Measurements from ENCODE around the gene CARMIL3. TPM values are rescaled to one million over a fixed set of nuclear protein-coding genes. Genes with fewer than 3 reads are reported as not detected.

The CARMIL3 gene
- total and polyA plus RNA-seq, 4 experiments from 2014 or later = 0.15 to 0.22 TPM; not detected in 2

DNA sequence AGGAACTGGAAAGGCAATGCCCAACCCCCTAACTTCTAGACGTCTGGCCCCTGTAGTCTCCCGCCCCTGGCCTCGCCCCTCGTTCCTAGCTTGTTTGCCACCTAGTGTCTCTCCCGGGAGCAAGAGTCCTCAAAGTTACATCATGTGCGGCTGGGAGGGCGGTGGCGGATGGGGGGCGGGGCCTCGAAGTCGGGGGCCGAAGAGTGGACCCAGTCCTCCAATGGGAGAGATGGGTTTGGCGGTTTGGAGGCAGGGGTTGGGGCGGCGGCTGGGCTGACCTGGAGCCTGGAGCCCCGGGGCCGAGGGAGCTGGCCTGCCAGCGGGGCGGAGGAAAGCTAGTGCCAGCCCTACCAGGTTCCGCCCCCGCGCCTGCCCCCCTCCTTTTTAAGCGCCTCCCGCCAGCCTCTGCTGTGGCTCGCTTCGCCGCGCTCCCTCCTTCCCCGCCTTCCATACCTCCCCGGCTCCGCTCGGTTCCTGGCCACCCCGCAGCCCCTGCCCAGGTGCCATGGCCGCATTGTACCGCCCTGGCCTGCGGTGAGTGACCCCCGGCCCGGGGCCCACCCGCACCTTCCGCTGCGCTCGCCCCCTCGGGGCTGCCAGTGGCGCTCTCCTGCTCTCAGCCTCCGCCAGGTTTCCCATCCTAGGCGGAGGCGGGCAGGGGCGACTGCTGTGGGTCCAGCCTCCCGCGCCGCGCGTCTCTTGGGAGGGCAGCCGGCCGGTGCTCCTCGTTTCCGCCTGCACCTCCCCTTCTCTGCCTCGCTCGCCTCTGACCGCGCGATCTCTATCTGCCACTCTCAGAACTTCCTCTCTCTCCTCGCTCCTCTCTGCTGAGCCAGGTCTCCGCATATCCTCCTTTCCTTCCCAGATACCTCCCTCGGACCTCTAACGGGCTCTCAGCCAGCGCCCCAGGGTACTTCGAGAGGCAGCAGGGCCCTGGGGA lies 42.4 kb downstream of the CARMIL3 start, which contains the start of gene PCK2:
TSS of gene PCK2 (plus strand) at position 411 of the 940 bp plus-strand sequence. CDS start at position 506, 95 bp downstream.
- DNase-seq = peak; percentile 53 to 75 (median 61)
- H3K27ac Mint-ChIP-seq = peak within 1 kb of the TSS; percentile 84 to 98 (median 97)
- peaks cover 21 to 47% (median 33%) of the 10 kb centered on the region in 4 donors for H3K4me1 Mint-ChIP-seq
- ChIA-PET CTCF (ENCODE audit: partially characterized antibody) (interaction anchor here (1.0 to 12.2 kb wide), 11 partner anchors 11 to 463 kb away, joined by 3 to 475 read pairs (median 5); partner anchors contain the start of genes CARMIL3, DCAF11, IRF9 and NRL), POLR2A (ENCODE audit: partially characterized antibody) (interaction anchor here (0.7 to 8.8 kb wide), 19 partner anchors 12 to 791 kb away, joined by 3 to 137 read pairs (median 5); partner anchors contain the start of genes CARMIL3, CHMP4A, DCAF11 and DHRS1)
- peak within 1 kb of the TSS; percentile 82 to 90 for H3K4me3 ChIP-seq (ENCODE audit: low read length in 2 of 2)
- H3K4me3 Mint-ChIP-seq = peak within 1 kb of the TSS; percentile 91 to 100 (median 98)
- H3K4me1 ChIP-seq (ENCODE audit: insufficient read depth, low read length) = peaks cover 26% of the 10 kb centered on the region
- H3K9me3 ChIP-seq (ENCODE audit: control insufficient read depth in 1 of 2, low read length in 2 of 2) = no peaks in the 10 kb centered on the region
- H3K27me3 ChIP-seq (ENCODE audit: insufficient read depth, low read length) = no peaks in the 10 kb centered on the region
- intact Hi-C loops (cut with micrococcal nuclease) = loop anchor here (1.0 to 10.0 kb wide), 6 partner anchors 13 to 67 kb away; partner anchors contain the start of genes DCAF11, EMC9, IRF9 and NRL
- H3K9me3 Mint-ChIP-seq = no peaks in the 10 kb centered on the region
- no peaks in the 10 kb centered on the region for H3K27me3 Mint-ChIP-seq
- H3K36me3 ChIP-seq (ENCODE audit: insufficient read depth, low read length) = peaks cover 8% of the 10 kb centered on the region
- peak within 1 kb of the TSS; percentile 84 for H3K27ac ChIP-seq (ENCODE audit: low read depth, low read length)
- peaks cover 0 to 18% of the 10 kb centered on the region in 2 donors for H3K36me3 Mint-ChIP-seq

DNA sequence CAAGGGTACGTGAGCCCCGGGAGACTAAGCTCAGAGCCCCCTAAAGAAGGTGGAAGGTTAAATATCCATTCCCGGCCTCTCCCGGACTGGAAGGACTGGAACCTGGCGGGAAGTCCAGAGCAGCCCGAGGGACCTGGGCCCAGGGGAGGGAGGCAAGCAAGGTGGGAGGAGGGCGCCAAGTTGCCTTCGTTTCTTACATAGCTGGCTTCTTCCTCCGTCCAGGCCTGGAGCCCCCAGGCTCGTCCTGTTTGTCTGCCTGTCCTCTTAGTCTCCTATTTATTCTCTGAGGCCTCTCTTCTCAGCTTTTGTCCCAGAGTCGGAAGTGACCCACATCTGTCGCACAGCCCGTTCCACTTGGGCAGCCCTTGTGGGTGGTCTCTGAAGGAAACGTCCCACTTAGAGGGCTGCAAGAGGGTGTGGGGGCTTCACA lies 43.0 kb downstream of the CARMIL3 start:
- Histone ChIP-seq H3K4me1 (ENCODE audit: insufficient read depth, low read length) (peaks cover 26% of the 10 kb centered on the region), H3K4me3 (ENCODE audit: low read length in 2 of 2) (peak overlapping the region; percentile 82 to 90), H3K27me3 (ENCODE audit: insufficient read depth, low read length) (no peaks in the 10 kb centered on the region), H3K36me3 (ENCODE audit: insufficient read depth, low read length) (peaks cover 13% of the 10 kb centered on the region), H3K9me3 (ENCODE audit: control insufficient read depth in 1 of 2, low read length in 2 of 2) (no peaks in the 10 kb centered on the region), H3K27ac (ENCODE audit: low read depth, low read length) (peak overlapping the region; percentile 84)
- peak in 2 of 5 donors; percentile 10 to 16 for DNase-seq
- Mint-ChIP-seq H3K4me1 (peaks cover 21 to 47% (median 32%) of the 10 kb centered on the region in 4 donors), H3K27me3 (no peaks in the 10 kb centered on the region), H3K4me3 (peak overlapping the region; percentile 91 to 100 (median 98)), H3K27ac (peak overlapping the region; percentile 84 to 98 (median 97)), H3K9me3 (no peaks in the 10 kb centered on the region), H3K36me3 (peaks cover 6 to 24% of the 10 kb centered on the region in 2 donors)
- ChIA-PET POLR2A (ENCODE audit: partially characterized antibody) (interaction anchor here (0.8 to 8.8 kb wide), 15 partner anchors 13 to 792 kb away, joined by 3 to 137 read pairs (median 8); partner anchors contain the start of genes CARMIL3, DCAF11, IRF9 and KHNYN), CTCF (ENCODE audit: partially characterized antibody) (interaction anchor here (1.0 to 12.2 kb wide), 8 partner anchors 11 to 464 kb away, joined by 4 to 475 read pairs (median 20); partner anchors contain the start of genes CARMIL3, DCAF11, IRF9 and NRL)
- intact Hi-C loops (cut with micrococcal nuclease) = loop anchor here (1.0 to 10.0 kb wide), 6 partner anchors 14 to 66 kb away; partner anchors contain the start of genes DCAF11, EMC9, IRF9 and NRL

DNA sequence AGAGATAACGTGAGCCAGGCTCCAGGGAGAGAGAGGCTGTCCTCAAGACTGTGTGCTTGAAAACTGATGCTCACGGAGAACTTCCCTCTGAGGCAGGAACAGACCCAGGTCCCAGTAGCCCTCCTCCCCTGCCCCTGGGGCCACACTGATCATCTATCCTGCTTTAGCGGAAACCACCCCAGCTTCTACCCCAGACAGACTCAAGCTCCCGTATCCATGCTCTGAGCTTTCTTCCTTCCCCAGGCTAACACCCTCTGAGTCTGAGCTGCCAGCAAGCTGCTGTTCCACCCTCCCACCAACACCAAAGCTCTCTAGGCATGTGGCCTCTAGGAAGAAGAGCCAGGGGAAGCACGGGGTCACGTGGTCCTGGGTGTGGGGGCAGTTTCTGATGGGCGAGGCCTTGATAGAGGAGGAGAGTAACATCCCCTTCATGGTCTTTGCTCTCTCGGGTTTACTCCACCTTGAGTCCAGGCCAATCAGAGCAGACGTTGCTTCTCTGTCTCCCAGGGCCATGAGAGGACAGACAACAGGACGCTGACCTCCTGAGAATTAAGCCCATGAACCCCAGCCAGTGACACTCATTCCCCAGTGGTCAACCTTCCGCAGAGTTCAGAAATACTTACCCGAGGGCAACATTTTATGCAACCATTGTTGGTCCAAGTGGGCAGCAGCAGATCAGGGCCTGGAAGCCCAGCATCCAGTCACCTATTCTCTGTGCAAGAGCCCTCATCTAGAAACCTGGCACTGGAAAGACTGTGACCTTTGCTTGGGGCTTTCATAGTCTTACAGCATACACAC lies 43.7 kb downstream of the CARMIL3 start:
- CTCF ChIA-PET (ENCODE audit: partially characterized antibody) = interaction anchor here (0.9 to 12.2 kb wide), 8 partner anchors 10 to 464 kb away, joined by 3 to 475 read pairs (median 20); partner anchors contain the start of genes CARMIL3, DCAF11, IRF9 and NRL
- Histone ChIP-seq H3K36me3 (ENCODE audit: insufficient read depth, low read length) (peaks cover 17% of the 10 kb centered on the region), H3K27me3 (ENCODE audit: insufficient read depth, low read length) (no peaks in the 10 kb centered on the region), H3K27ac (ENCODE audit: low read depth, low read length) (peak overlapping the region; percentile 84), H3K4me3 (ENCODE audit: low read length in 2 of 2) (peak overlapping the region; percentile 82 to 90), H3K4me1 (ENCODE audit: insufficient read depth, low read length) (peaks cover 23% of the 10 kb centered on the region), H3K9me3 (ENCODE audit: control insufficient read depth in 1 of 2, low read length in 2 of 2) (no peaks in the 10 kb centered on the region)
- DNase-seq = peak in 3 of 5 donors; percentile 13 to 19 (median 16)
- POLR2A ChIA-PET (ENCODE audit: partially characterized antibody) = interaction anchor here (0.8 to 8.8 kb wide), 13 partner anchors 12 to 793 kb away, joined by 3 to 137 read pairs (median 16); partner anchors contain the start of genes CARMIL3, DCAF11, IRF9 and NRL
- H3K27ac Mint-ChIP-seq = peak overlapping the region; percentile 81 to 98 (median 94)
- intact Hi-C loops (cut with micrococcal nuclease) = loop anchor here (10.0 kb wide), 1 partner anchor 49 kb away; the partner anchor contains the start of genes EMC9, PSME2 and RNF31
- H3K4me3 Mint-ChIP-seq = peak overlapping the region; percentile 91 to 100 (median 98)
- peaks cover 12 to 29% of the 10 kb centered on the region in 2 donors for H3K36me3 Mint-ChIP-seq
- no peaks in the 10 kb centered on the region for H3K27me3 Mint-ChIP-seq
- no peaks in the 10 kb centered on the region for H3K9me3 Mint-ChIP-seq
- peaks cover 21 to 45% (median 29%) of the 10 kb centered on the region in 4 donors for H3K4me1 Mint-ChIP-seq

DNA sequence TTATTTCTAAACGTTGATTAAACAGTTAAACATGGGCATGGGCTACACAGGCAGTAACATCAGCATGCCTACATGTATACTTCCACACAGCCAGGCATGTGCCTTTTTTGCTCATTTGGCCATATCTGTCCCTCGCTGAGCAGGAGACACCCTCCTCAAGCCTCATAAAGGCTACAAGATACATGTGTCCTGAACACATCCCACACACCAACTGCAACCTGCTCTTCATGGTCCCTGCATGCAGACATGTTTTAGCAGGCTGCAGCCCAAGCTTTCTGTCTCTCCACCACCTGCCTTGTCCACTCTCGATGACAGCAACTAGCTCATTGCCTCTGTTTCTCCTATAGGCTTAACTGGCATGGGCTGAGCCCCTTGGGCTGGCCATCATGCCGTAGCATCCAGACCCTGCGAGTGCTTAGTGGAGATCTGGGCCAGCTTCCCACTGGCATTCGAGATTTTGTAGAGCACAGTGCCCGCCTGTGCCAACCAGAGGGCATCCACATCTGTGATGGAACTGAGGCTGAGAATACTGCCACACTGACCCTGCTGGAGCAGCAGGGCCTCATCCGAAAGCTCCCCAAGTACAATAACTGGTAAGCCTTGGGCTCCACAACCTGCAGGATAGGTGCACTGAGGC lies 44.9 kb downstream of the CARMIL3 start:
- Histone ChIP-seq H3K4me1 (ENCODE audit: insufficient read depth, low read length) (peaks cover 22% of the 10 kb centered on the region), H3K9me3 (ENCODE audit: control insufficient read depth in 1 of 2, low read length in 2 of 2) (no peaks in the 10 kb centered on the region), H3K4me3 (ENCODE audit: low read length in 2 of 2) (no peak overlapping the region), H3K36me3 (ENCODE audit: insufficient read depth, low read length) (peaks cover 17% of the 10 kb centered on the region), H3K27me3 (ENCODE audit: insufficient read depth, low read length) (no peaks in the 10 kb centered on the region), H3K27ac (ENCODE audit: low read depth, low read length) (no peak overlapping the region)
- Mint-ChIP-seq H3K27ac (peak overlapping the region in 6 of 7 donors; percentile 29 to 84 (median 60)), H3K36me3 (peaks cover 17 to 35% of the 10 kb centered on the region in 2 donors), H3K9me3 (no peaks in the 10 kb centered on the region), H3K27me3 (no peaks in the 10 kb centered on the region), H3K4me1 (peaks cover 19 to 42% (median 26%) of the 10 kb centered on the region in 4 donors), H3K4me3 (peak overlapping the region in 7 of 8 donors; percentile 49 to 74 (median 70))
- DNase-seq = no peak
- intact Hi-C loops (cut with micrococcal nuclease) = loop anchor here (10.0 kb wide), 1 partner anchor 48 kb away; the partner anchor contains the start of genes EMC9, PSME2 and RNF31
- ChIA-PET CTCF (ENCODE audit: partially characterized antibody) (interaction anchor here (1.1 to 12.2 kb wide), 5 partner anchors 9 to 237 kb away, joined by 3 to 475 read pairs (median 168); partner anchors contain the start of genes CARMIL3 and IRF9), POLR2A (ENCODE audit: partially characterized antibody) (interaction anchor here (0.6 to 8.8 kb wide), 6 partner anchors 11 to 136 kb away, joined by 3 to 137 read pairs (median 42); partner anchors contain the start of genes CHMP4A, DCAF11, EMC9 and GMPR2)

DNA sequence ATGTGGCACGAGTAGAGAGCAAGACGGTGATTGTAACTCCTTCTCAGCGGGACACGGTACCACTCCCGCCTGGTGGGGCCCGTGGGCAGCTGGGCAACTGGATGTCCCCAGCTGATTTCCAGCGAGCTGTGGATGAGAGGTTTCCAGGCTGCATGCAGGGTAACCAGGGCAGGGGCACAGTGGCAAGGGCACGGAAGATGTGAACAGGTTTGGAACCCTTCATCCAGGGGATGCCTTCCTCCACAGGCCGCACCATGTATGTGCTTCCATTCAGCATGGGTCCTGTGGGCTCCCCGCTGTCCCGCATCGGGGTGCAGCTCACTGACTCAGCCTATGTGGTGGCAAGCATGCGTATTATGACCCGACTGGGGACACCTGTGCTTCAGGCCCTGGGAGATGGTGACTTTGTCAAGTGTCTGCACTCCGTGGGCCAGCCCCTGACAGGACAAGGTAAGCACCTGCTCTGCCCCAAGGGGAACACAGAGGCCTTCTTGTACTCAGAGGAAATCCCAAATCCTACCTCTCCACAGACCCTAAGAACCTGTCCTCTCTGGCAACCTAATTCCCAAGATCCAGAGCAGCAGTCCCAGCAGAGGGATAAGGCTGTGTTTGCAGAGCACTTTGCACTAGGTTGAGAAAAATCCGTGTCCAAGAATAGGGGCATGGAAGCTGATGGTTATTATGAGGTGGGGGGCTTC lies 46.6 kb downstream of the CARMIL3 start:
- H3K27ac ChIP-seq (ENCODE audit: low read depth, low read length) = no peak overlapping the region
- ChIA-PET POLR2A (ENCODE audit: partially characterized antibody) (interaction anchor here (0.8 kb wide), 1 partner anchor 38 kb away, joined by 3 read pairs; the partner anchor contains the start of gene PSME1), CTCF (ENCODE audit: partially characterized antibody) (interaction anchor here (9.8 to 12.2 kb wide), 3 partner anchors 7 to 40 kb away, joined by 168 to 475 read pairs (median 412); partner anchors contain the start of gene CARMIL3)
- no peaks in the 10 kb centered on the region for H3K27me3 ChIP-seq (ENCODE audit: insufficient read depth, low read length)
- H3K4me3 Mint-ChIP-seq = no peak overlapping the region
- H3K4me1 ChIP-seq (ENCODE audit: insufficient read depth, low read length) = peaks cover 19% of the 10 kb centered on the region
- H3K9me3 ChIP-seq (ENCODE audit: control insufficient read depth in 1 of 2, low read length in 2 of 2) = no peaks in the 10 kb centered on the region
- no peaks in the 10 kb centered on the region for H3K27me3 Mint-ChIP-seq
- H3K36me3 ChIP-seq (ENCODE audit: insufficient read depth, low read length) = peaks cover 25% of the 10 kb centered on the region
- intact Hi-C loops (cut with micrococcal nuclease) = loop anchor here (10.0 kb wide), 1 partner anchor 46 kb away; the partner anchor contains the start of genes EMC9, PSME2 and RNF31
- peaks cover 29 to 44% of the 10 kb centered on the region in 2 donors for H3K36me3 Mint-ChIP-seq
- H3K9me3 Mint-ChIP-seq = no peaks in the 10 kb centered on the region
- no peak for DNase-seq
- peaks cover 16 to 29% (median 21%) of the 10 kb centered on the region in 4 donors for H3K4me1 Mint-ChIP-seq
- peak overlapping the region in 2 of 7 donors; percentile 47 to 48 for H3K27ac Mint-ChIP-seq
- H3K4me3 ChIP-seq (ENCODE audit: low read length in 2 of 2) = no peak overlapping the region
